K562 treated with DMSO at 1 percent for 4 hours (cell line): ENCODE data around the gene PTPDC1. TPM values are rescaled to one million over a fixed set of nuclear protein-coding genes. Genes with fewer than 3 reads are reported as not detected.

Experiments used
- total RNA-seq: library from RNA; unstranded; fragments of 300-600 nt; gene quantifications from 2 replicates; pipeline ENCODE4 v1.2.3, GENCODE V29; 2022; ENCODE audit not compliant: insufficient read depth

Gene PTPDC1
- 4.6 and 5.2 TPM in 2 replicates for total RNA-seq

GRCh38 chr9:94084314-94084713, at the start of gene PTPDC1:
TSS of gene PTPDC1 (plus strand) at chr9:94084464. CDS start at chr9:94084531, 67 bp downstream.

Other genes with a start within 250 kb of the PTPDC1 start
- gene BARX1, start 129.1 kb upstream of the PTPDC1 start, total RNA-seq, result 0.91 TPM in 1 of 2 replicates, not detected in the other
- gene ZNF169, start 174.8 kb downstream of the PTPDC1 start, total RNA-seq, result 4.1 and 4.8 TPM in 2 replicates
- not detected in 2 replicates for gene NUTM2F, start 244.2 kb downstream of the PTPDC1 start, total RNA-seq